GM21367 (cell line): ENCODE results near the gene RNF38.
"Not testable (repeated sequence)": the region's sequence is repeated elsewhere in the genome, so short reads cannot be mapped to it uniquely, and the experiment has no call there.

Experiments
- ATAC-seq: cut with Tn5 transposase; IDR thresholded peaks from one replicate; pipeline ENCODE4 v1.9.1; 2021; ENCODE audit not compliant: unreplicated experiment

Gene RNF38

GRCh38 chr9:36399980-36400331, at the start of gene RNF38:
Gene RNF38 (minus strand): TSS chr9:36400269. CDS start chr9:36400108, 161 bp downstream.
- no peak for ATAC-seq

- ATAC-seq: not testable (repeated sequence)
These were observed 48.5 kb upstream of the RNF38 start for GRCh38 chr9:36448555-36448954.

GRCh38 chr9:36448017-36448416, 47.9 kb upstream of the RNF38 start:
- no peak for ATAC-seq

GRCh38 chr9:36446678-36447077, 46.6 kb upstream of the RNF38 start:
- not testable (repeated sequence) for ATAC-seq

- ATAC-seq: no peak
These were observed 45.8 kb upstream of the RNF38 start for GRCh38 chr9:36445800-36446361.

- ATAC-seq: no peak
These were observed 44.1 kb upstream of the RNF38 start for GRCh38 chr9:36444203-36444602.

GRCh38 chr9:36443581-36443980, 43.5 kb upstream of the RNF38 start:
- no peak for ATAC-seq

- no peak for ATAC-seq
These were observed 42.6 kb upstream of the RNF38 start for GRCh38 chr9:36442710-36443109.

- ATAC-seq: no peak
These were observed 41.9 kb upstream of the RNF38 start for GRCh38 chr9:36441966-36442365.

GRCh38 chr9:36438536-36439236, 38.6 kb upstream of the RNF38 start:
- ATAC-seq: no peak

GRCh38 chr9:36437790-36438189, 37.7 kb upstream of the RNF38 start:
- no peak for ATAC-seq

GRCh38 chr9:36436909-36437308, 36.8 kb upstream of the RNF38 start:
- no peak for ATAC-seq

- no peak for ATAC-seq
These were observed 33.3 kb upstream of the RNF38 start for GRCh38 chr9:36433386-36433785.

GRCh38 chr9:36431078-36431477, 31.0 kb upstream of the RNF38 start:
- no peak for ATAC-seq

- ATAC-seq: no peak
These were observed 26.9 kb upstream of the RNF38 start for GRCh38 chr9:36426945-36427344.

- ATAC-seq: no peak
These were observed 26.3 kb upstream of the RNF38 start for GRCh38 chr9:36426348-36426747.

GRCh38 chr9:36424289-36425055, 24.4 kb upstream of the RNF38 start:
- no peak for ATAC-seq

GRCh38 chr9:36423206-36423605, 23.1 kb upstream of the RNF38 start:
- ATAC-seq: no peak

GRCh38 chr9:36416890-36417289, 16.8 kb upstream of the RNF38 start:
- no peak for ATAC-seq

GRCh38 chr9:36415822-36416525, 15.9 kb upstream of the RNF38 start:
- no peak for ATAC-seq

- ATAC-seq: not testable (repeated sequence)
These were observed 11.3 kb upstream of the RNF38 start for GRCh38 chr9:36411410-36411809.

- ATAC-seq: not testable (repeated sequence)
These were observed 9.0 kb upstream of the RNF38 start for GRCh38 chr9:36409076-36409475.
